Karpas-422 (cell line): ENCODE measurements around the gene MAGI3. TPM values are rescaled to one million over a fixed set of nuclear protein-coding genes. Genes with fewer than 3 reads are reported as not detected.

Experiments used
- DNase-seq: peaks from one replicate; pipeline ENCODE4 v3.0.0-alpha.2; 2015
- H2AFZ ChIP-seq: fragments of 200-600 bp; sonication (generic); 2 replicates; pipeline ENCODE4 v1.6.1; 2014; ENCODE audit warnings: antibody characterized with exemption, low read length, mixed read lengths
- H3K27ac ChIP-seq: fragments of 200-600 bp; sonication (generic); 2 replicates; pipeline ENCODE4 v1.5.1; 2014; ENCODE audit warnings: mild to moderate bottlenecking, low read length, moderate library complexity
- H3K27me3 ChIP-seq: fragments of 200-600 bp; sonication (generic); 2 replicates; pipeline ENCODE4 v1.6.1; 2014; ENCODE audit warnings: low read length, mixed read lengths
- H3K36me3 ChIP-seq: fragments of 200-600 bp; sonication (generic); 2 replicates; pipeline ENCODE4 v1.6.1; 2014; ENCODE audit warnings: low read length, mixed read lengths; ENCODE audit not compliant: insufficient read depth
- H3K4me1 ChIP-seq: fragments of 200-600 bp; sonication (generic); 2 replicates; pipeline ENCODE4 v1.6.1; 2014; ENCODE audit warnings: mild to moderate bottlenecking, low read length, mixed read lengths
- H3K4me2 ChIP-seq: fragments of 200-600 bp; sonication (generic); 2 replicates; pipeline ENCODE4 v1.6.1; 2014; ENCODE audit warnings: low read length, low read depth, mild to moderate bottlenecking; ENCODE audit not compliant: poor library complexity, severe bottlenecking
- H3K4me3 ChIP-seq: fragments of 200-600 bp; sonication (generic); 2 replicates; pipeline ENCODE4 v1.5.1; 2014; ENCODE audit warnings: mild to moderate bottlenecking, antibody characterized with exemption, low read length, mixed read lengths
- H3K79me2 ChIP-seq: fragments of 200-600 bp; sonication (generic); 2 replicates; pipeline ENCODE4 v1.6.1; 2014; ENCODE audit warnings: mild to moderate bottlenecking, low read length, mixed read lengths
- H3K9ac ChIP-seq: fragments of 200-600 bp; sonication (generic); 2 replicates; pipeline ENCODE4 v1.6.0; 2014; ENCODE audit warnings: low read length
- H3K9me2 ChIP-seq: fragments of 200-600 bp; sonication (generic), shearing (Covaris generic); replicated peaks from 2 replicates; pipeline ENCODE4 v1.6.0; 2014; ENCODE audit warnings: mild to moderate bottlenecking, low read length, moderate library complexity; ENCODE audit not compliant: insufficient read depth
- H3K9me3 ChIP-seq: fragments of 300-700, 200-600 bp; sonication (generic); 2 replicates; pipeline ENCODE4 v1.6.1; 2014; ENCODE audit warnings: low read length, mixed read lengths
- H4K20me1 ChIP-seq: fragments of 200-600 bp; sonication (generic); 2 replicates; pipeline ENCODE4 v1.6.1; 2014; ENCODE audit warnings: mild to moderate bottlenecking, antibody characterized with exemption, low read length, low read depth; ENCODE audit not compliant: insufficient read depth
- total RNA-seq: library from RNA; depleted of rRNA; stranded (reverse); fragments of >200 nt; shearing (Covaris generic); gene quantifications from 2 replicates; pipeline ENCODE4 v1.2.3, GENCODE V29; 2014; ENCODE audit warnings: low replicate concordance

Gene MAGI3
- total RNA-seq, 1 experiment from 2014 or later = not detected

DNA sequence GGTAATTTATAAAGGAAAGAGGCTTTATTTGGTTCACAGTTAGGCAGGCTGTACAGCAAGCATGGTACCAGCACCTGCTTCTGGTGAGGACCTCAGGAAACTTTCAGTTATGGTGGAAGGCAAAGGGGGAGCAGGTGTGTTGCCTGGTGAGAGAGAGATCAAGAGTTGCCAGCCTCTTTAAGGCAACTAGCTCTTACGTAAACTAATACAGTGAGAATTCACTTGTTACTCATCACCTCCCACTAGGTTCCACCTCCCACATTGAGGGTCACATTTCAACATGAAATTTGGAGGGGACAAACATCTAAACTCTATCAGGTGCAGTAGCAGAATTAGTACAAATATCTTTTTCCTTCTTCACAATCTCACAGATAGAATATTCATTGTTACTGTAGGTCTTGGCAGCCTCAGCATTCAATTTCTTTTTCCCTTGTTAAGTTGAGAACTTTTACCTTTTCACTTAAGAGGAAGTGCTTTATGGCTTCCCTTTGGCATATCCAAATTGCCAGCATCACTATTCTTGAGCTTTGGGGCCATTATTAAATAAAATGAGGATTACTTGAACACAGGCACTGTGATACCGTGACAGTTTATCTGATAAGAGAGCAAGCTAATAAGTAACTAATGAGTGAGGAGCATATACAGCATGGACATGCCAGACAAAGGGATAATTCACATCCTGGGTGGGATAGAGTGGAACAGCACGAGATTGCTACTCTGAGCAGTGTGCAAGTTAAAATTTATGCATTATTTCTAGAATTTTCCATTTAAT, 48.4 kb downstream of the MAGI3 start:
- no peaks in the 10 kb centered on the region for H3K36me3 ChIP-seq
- H3K4me1 ChIP-seq = no peaks in the 10 kb centered on the region
- no peaks in the 10 kb centered on the region for H3K9me2 ChIP-seq
- no peak for DNase-seq
- no peaks in the 10 kb centered on the region for H3K9me3 ChIP-seq
- H3K9ac ChIP-seq = no peak overlapping the region
- no peaks in the 10 kb centered on the region for H3K79me2 ChIP-seq
- no peak overlapping the region for H3K27ac ChIP-seq
- H4K20me1 ChIP-seq = no peaks in the 10 kb centered on the region
- no peak overlapping the region for H3K4me3 ChIP-seq
- no peak overlapping the region for H2AFZ ChIP-seq
- H3K27me3 ChIP-seq = no peaks in the 10 kb centered on the region
- no peak overlapping the region for H3K4me2 ChIP-seq

DNA sequence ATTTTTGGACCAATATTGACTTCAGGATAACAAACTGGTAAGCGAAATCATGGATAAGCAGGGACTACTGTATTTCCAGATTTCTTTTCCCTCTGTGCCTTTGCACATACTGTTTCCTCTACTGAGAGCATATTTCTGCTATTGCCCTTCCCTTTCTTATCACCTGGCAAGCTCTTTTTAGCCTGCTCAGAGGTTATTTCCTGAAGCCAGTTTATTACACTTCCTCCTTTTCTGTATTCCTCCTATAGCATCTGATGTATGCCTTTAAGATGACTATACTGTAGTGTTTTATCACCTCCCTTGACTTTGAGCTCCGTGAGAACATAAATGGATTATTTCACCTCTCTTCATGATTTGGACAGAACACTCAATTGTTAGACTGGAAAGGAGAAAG, 49.0 kb downstream of the MAGI3 start:
- Histone ChIP-seq H3K36me3 (no peaks in the 10 kb centered on the region), H3K27me3 (no peaks in the 10 kb centered on the region), H4K20me1 (no peaks in the 10 kb centered on the region), H3K9me3 (peaks cover 4% of the 10 kb centered on the region), H3K9me2 (no peaks in the 10 kb centered on the region), H3K9ac (no peak overlapping the region), H3K4me1 (no peaks in the 10 kb centered on the region), H3K27ac (no peak overlapping the region), H3K4me2 (no peak overlapping the region), H3K4me3 (no peak overlapping the region), H2AFZ (no peak overlapping the region), H3K79me2 (no peaks in the 10 kb centered on the region)
- no peak for DNase-seq

DNA sequence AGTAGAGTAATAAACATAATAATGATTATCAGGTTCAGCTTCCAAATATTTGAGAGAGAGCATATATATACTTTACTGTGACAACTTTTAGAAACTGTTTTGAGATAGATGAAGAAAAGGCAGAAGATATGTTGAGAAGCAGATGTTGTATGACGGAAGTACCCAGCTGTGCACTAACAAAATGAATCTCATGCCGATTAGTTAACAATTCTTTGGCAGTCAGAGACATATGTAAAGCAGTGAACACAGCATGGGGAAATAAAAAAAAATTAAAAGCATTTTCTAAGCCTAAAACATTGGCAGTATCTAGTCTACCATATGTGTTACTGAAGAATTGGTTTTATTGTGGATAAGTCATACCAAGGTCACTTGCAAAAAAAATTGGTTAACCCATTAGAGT, 51.8 kb downstream of the MAGI3 start:
- Histone ChIP-seq H3K9me3 (peaks cover 8% of the 10 kb centered on the region), H3K79me2 (no peaks in the 10 kb centered on the region), H3K36me3 (no peaks in the 10 kb centered on the region), H4K20me1 (no peaks in the 10 kb centered on the region), H3K9ac (no peak overlapping the region), H3K27ac (no peak overlapping the region), H3K4me1 (no peaks in the 10 kb centered on the region), H3K27me3 (no peaks in the 10 kb centered on the region), H3K4me2 (no peak overlapping the region), H2AFZ (no peak overlapping the region), H3K9me2 (no peaks in the 10 kb centered on the region), H3K4me3 (no peak overlapping the region)
- no peak for DNase-seq

DNA sequence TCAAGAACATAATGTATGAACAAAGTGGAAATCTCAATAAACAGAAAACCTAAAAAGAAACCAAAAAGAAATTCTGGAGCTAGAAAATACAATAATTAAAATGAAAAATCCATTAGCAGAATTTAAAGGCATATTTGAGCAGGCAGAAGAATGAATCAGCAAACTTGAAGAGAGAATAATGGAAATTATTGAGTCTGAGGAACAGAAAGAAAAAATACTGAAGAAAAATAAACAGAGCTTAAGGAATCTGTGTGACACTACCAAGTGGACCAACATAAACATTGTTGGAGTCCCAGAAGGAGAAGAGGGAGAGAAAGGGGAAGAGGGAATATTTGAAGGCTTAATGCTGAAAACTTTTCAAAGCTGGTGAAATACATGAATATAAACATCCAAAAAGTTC, 54.5 kb downstream of the MAGI3 start:
- H3K4me3 ChIP-seq = no peak overlapping the region
- no peaks in the 10 kb centered on the region for H3K9me2 ChIP-seq
- no peak overlapping the region for H3K4me2 ChIP-seq
- no peak overlapping the region for H2AFZ ChIP-seq
- no peaks in the 10 kb centered on the region for H3K79me2 ChIP-seq
- H3K9me3 ChIP-seq = peaks cover 8% of the 10 kb centered on the region
- no peak for DNase-seq
- no peaks in the 10 kb centered on the region for H3K4me1 ChIP-seq
- no peaks in the 10 kb centered on the region for H4K20me1 ChIP-seq
- no peaks in the 10 kb centered on the region for H3K27me3 ChIP-seq
- H3K9ac ChIP-seq = no peak overlapping the region
- H3K27ac ChIP-seq = no peak overlapping the region
- no peaks in the 10 kb centered on the region for H3K36me3 ChIP-seq

DNA sequence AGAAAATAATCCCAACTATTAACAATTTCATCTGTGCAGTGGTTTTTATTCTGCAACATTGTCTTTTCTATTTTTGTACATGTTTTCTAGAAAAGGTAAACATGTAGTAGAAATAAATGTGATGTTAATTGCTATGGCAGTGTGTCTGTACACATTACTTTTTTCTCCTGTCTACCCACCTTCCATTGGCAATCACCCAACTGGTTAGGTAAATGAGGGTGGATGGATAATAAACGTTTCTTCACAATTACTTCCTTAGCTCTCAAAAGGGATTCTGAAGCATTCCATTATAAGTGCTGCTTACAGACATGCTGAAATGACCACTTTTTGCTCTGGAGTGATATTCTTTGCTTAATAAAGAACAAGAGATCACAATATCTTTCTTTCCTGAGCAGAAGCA, 61.4 kb downstream of the MAGI3 start:
- no peaks in the 10 kb centered on the region for H3K4me1 ChIP-seq
- H3K27me3 ChIP-seq = no peaks in the 10 kb centered on the region
- H3K9ac ChIP-seq = no peak overlapping the region
- H2AFZ ChIP-seq = no peak overlapping the region
- H3K9me3 ChIP-seq = no peaks in the 10 kb centered on the region
- no peak overlapping the region for H3K27ac ChIP-seq
- H4K20me1 ChIP-seq = no peaks in the 10 kb centered on the region
- H3K4me3 ChIP-seq = no peak overlapping the region
- no peak overlapping the region for H3K4me2 ChIP-seq
- no peaks in the 10 kb centered on the region for H3K79me2 ChIP-seq
- H3K36me3 ChIP-seq = no peaks in the 10 kb centered on the region
- no peak for DNase-seq
- no peaks in the 10 kb centered on the region for H3K9me2 ChIP-seq

DNA sequence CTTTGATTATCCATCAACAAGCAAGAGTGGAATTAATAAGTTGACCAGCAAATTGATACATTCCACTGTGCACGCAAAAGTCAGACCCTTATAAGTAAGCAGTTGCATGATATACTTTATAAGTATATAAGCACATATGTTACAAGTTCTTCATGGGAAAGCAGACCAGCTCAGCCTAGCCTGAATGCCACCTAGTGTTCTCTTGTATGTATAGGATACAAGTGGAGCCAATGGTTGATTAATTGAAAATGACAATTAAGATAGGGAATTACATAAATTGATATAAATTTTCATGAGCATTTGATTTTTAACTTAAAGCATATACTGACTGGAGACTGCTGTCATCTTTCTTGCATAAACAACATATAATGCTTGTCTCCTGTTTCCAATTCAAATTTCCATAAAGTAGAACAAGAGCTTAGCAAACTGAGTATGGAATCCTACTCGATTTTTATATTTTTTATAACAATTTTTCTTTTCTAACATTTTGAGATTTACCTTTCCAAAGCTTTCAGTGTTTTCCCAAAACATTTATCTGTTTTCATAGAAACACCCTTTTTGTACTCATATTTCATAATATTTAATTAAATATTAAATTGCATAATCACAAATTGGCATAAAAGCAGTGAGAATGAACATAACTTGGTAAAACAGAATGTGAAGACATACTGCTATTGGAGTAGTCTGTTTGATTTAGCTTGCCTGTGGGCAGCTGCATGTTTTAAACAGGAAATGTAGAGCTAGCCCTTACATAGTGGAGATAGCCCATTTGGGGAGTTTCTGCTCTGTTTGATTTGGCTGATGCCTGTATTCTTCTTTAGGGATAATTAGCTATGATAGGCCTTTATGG, 62.8 kb downstream of the MAGI3 start:
- H2AFZ ChIP-seq = no peak overlapping the region
- 0 out of 2 replicates have a peak, but pooled peaks cover under 1% of the 10 kb centered on the region for H3K9me2 ChIP-seq
- no peak overlapping the region for H3K4me2 ChIP-seq
- no peak overlapping the region for H3K27ac ChIP-seq
- H3K4me3 ChIP-seq = no peak overlapping the region
- no peaks in the 10 kb centered on the region for H3K9me3 ChIP-seq
- DNase-seq = peak; percentile 70
- H4K20me1 ChIP-seq = no peaks in the 10 kb centered on the region
- no peaks in the 10 kb centered on the region for H3K4me1 ChIP-seq
- no peaks in the 10 kb centered on the region for H3K36me3 ChIP-seq
- H3K9ac ChIP-seq = no peak overlapping the region
- H3K27me3 ChIP-seq = no peaks in the 10 kb centered on the region
- no peaks in the 10 kb centered on the region for H3K79me2 ChIP-seq

DNA sequence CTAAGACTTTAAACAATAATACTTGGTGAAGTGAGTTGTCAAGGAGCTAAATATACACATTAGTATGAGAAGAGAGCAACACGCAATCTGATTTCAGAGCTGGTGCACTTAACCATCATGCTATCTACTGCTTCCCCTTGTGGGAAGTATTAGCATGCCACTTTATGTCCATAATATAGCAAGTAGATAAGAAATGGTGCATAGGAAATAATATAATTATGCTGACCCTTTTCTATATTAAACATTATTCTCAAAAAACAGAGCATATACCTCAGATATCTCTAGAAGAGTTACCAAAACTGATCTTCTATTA, 63.4 kb downstream of the MAGI3 start:
- Histone ChIP-seq H3K4me3 (no peak overlapping the region), H3K9me3 (no peaks in the 10 kb centered on the region), H3K27ac (no peak overlapping the region), H3K4me2 (no peak overlapping the region), H3K27me3 (no peaks in the 10 kb centered on the region), H4K20me1 (no peaks in the 10 kb centered on the region), H3K9ac (no peak overlapping the region), H3K9me2 (0 out of 2 replicates have a peak, but pooled peaks cover 3% of the 10 kb centered on the region), H2AFZ (no peak overlapping the region), H3K4me1 (no peaks in the 10 kb centered on the region), H3K79me2 (no peaks in the 10 kb centered on the region), H3K36me3 (no peaks in the 10 kb centered on the region)
- DNase-seq = no peak

DNA sequence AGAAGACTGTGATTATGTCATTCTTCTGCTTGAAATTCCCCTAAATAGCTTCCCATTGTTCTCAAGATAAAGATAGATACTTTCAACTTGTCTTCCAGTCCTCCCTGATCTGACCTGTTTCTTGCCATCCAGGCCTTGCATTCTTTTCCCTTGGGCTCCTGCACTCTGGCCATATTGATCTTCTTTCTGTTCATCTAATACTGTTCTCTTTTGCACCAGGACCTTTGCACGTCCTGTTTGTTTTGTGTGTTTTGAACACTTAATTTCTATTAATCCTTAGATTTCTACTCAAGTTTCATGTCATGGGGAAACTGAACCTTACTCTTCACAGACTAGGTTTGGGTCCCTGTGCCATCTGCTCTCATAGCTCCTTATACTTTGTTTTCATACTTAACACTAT, 65.1 kb downstream of the MAGI3 start:
- no peaks in the 10 kb centered on the region for H3K9me3 ChIP-seq
- no peak overlapping the region for H3K27ac ChIP-seq
- no peak overlapping the region for H2AFZ ChIP-seq
- no peaks in the 10 kb centered on the region for H3K27me3 ChIP-seq
- H3K36me3 ChIP-seq = no peaks in the 10 kb centered on the region
- no peak overlapping the region for H3K4me2 ChIP-seq
- H3K4me1 ChIP-seq = no peaks in the 10 kb centered on the region
- H3K9me2 ChIP-seq = 0 out of 2 replicates have a peak, but pooled peaks cover 3% of the 10 kb centered on the region
- no peak overlapping the region for H3K9ac ChIP-seq
- no peaks in the 10 kb centered on the region for H3K79me2 ChIP-seq
- DNase-seq = no peak
- H4K20me1 ChIP-seq = no peaks in the 10 kb centered on the region
- no peak overlapping the region for H3K4me3 ChIP-seq
